ELR (cell line): Measurements from ENCODE around the gene ART4.

Source experiments
- DNase-seq: peaks from one replicate; pipeline ENCODE4 v3.0.0-alpha.2; 2015; ENCODE audit warnings: low read depth

ART4 gene

DNA sequence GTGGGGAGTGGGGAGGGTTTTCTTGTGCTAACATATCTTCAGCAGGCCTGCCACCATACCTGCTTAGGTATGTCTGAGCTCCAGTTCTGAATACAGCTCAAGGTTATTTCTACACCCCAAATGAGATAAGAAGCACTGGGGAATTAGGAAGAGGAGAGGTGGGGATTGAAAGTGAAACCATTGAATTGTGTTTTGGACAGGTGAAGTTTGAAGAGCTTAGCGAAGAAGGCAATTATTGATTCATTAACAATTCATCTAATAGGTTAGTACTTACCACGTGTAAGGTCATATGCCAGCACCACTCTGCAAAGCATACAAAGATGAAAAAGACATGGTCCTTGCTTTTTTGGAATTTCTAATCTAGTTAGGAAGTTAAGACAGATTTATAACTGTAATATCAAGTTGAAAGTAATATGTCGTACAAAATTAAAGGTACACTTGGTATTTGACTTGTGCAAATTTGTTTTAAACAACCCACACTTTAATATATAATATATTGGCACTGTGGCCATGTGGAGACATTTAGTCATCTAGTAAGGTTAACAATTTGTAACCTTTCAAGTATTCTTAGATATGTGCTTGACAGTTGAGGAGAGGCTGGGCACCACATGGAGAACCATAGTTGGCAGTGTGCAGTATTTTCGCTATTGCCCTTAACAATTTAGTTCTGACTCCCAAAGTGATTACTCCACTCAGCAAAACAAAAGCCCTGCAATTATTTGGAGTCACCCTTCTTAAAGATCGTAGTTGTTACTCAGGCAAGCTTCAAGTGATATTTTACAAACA is 33.0 kb downstream of the ART4 start:
- DNase-seq, result no peak

- DNase-seq, result no peak
These were observed 39.5 kb downstream of the ART4 start for GRCh38 chr12:14803830-14804160.

DNA sequence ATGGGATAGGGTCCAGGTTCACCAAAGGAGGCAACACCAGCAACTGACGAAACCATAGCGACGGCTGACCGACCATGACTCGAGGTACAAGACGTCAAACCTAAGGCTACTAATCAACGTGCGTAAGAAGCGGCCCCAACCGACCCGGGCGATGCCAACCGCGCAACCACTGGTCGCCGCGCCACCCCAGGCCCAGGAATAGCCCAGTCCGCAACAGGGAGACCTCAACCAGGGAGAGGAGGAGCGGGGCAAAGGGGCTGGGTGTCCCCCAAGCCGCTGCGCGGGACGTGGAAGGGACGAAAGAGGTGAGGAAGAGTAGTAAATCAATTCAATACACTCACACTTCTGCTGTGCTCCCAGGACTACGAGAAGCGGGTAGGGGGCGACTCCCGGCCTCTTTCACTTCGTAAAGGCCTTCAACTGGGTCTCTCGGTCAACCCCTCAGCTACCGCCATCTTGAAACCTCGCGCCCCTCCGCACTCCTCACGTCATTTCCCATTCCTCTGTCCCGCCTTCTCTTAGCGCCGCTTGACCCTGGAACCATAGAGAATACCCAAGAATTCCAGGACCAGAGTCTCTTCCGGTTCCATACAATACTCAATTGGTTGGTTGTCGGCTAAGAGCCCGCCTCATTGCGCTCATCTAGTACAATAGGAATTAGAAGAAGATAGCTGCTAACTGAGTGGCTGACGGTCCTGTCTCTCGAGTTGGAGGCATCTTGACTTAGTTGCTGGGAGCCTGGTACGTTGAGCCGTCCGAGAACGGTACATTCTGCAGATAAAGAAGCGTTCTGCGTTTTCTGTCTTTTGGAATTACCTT is 40.1 kb downstream of the ART4 start, which contains the start of the genes C12orf60 and WBP11:
Gene C12orf60 (plus strand): TSS at position 660 of the 819 bp plus-strand sequence. CDS start 19,266 bp downstream, outside the sequence.
Gene WBP11 (minus strand): TSS at position 468 of the 819 bp plus-strand sequence. CDS start 2,095 bp downstream, outside the sequence.
- peak; percentile 99 for DNase-seq

GRCh38 chr12:14802721-14803010 is 40.7 kb downstream of the ART4 start:
- no peak for DNase-seq

- no peak for DNase-seq
These were observed 41.1 kb downstream of the ART4 start for GRCh38 chr12:14802247-14802646.

GRCh38 chr12:14795028-14795448 is 48.3 kb downstream of the ART4 start:
- no peak for DNase-seq

DNA sequence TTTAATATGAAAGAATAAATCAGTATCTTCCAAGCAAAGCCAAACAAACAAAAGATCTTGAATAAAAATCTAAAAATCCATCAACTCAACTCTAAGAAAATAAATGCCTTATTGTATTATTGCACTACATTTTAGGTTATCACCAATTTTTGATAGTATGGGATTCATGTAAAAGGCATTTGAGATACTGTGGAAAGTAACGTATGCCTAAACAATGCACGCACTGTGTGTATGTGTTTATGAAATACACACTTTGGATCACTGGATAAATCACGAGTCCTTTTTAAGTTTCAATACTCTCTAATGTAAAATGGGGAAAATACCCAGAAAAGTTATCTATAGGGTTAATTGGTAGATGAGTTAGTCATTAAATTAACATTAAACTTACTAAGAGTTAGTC is 57.8 kb downstream of the ART4 start:
- no peak for DNase-seq

DNA sequence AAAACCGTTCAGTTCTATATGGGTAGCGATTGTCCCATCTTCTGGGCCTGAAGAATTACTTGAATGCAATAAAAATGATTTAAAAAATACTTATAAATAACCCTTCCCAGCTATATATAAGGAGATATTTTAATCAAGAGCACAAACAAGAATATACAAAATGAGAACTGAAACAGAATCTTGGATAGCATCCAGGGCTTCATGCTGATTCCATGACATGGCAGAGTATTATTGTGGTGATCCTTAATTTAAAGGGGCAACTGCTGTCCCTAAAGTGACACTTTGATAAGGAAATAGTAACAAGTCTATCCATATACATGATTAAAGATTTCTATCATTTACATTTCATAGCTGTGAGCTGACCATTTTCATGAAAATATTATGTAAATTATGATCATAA is 58.9 kb downstream of the ART4 start:
- no peak for DNase-seq

GRCh38 chr12:14782756-14783155 is 60.6 kb downstream of the ART4 start:
- no peak for DNase-seq

DNA sequence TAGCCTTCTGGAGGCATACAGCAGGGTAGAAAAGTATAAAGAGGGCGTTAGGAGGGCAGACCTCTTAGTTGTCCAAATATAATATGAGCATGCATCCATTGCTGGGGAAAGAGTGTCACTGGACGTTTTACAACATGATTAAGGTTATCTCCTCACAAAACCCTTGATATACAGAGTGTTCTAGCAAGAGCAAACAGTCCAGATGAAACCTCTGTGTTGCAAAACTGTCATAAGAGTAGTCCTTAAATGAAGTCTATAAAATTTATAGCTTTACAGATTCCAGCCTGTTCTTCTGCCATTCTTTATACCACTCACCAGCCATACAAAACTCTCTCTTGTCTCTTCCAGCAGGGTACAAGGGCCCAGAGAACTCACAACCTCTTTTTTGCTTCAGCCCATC is 61.8 kb downstream of the ART4 start:
- no peak for DNase-seq

DNA sequence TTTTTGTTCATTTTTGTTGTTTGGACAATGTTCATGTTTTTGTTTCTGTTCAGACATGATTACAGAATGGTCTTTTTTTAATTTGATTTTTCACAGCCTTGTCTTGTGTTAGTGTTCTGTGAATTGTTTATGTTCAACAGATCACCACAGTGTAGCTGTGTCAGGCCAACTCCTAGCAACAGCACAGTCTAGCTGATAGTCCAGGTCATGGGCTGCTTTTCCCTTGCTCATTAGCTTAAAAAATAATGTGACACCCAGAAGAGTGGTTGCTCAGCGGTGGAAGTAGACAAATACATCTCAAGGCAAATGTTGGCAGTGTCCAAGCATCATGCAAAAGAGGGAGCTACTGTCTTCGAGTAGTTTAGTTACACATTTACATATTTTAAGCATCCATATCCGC is 62.5 kb downstream of the ART4 start:
- DNase-seq, result no peak

DNA sequence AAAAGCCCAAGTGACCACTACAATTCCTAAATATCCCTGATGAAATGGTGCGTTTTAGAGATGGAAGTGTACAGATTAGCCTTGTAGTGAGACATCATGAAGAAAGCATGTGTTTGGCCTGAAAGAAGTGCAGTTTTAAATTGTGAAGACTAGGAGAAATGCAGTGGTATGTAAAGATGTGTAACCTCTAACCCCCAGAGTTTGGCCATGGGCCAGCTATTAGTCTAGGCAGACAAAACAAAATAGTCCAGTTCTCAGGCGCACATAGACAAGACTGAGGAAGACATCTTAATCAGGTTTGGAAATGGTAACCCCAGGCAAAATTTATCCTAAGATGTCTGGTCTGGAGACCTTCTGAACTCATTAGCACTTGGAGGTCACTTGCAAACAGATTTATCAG is 63.5 kb downstream of the ART4 start:
- no peak for DNase-seq

DNA sequence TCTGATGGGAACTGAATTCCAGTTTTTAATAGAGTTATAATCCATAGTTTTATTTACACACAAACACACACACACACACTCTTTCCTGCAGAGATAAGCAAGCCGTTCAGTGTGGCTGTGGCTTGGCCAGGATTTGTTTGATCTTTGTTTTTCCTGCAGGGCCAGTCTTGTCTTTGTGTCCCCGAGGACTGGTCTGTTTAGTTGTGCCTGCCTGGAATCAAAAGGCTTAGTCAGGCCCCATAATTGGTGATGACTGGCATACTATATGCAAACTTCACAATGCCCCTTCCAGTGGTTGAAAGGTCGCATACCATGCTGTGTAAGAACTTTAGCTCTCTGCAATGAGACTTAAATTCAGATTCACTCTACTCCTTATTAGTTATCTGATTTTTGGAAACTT is 66.1 kb downstream of the ART4 start:
- DNase-seq, result peak; percentile 28

GRCh38 chr12:14776236-14776961 is 66.9 kb downstream of the ART4 start:
- DNase-seq, result peak; percentile 47

DNA sequence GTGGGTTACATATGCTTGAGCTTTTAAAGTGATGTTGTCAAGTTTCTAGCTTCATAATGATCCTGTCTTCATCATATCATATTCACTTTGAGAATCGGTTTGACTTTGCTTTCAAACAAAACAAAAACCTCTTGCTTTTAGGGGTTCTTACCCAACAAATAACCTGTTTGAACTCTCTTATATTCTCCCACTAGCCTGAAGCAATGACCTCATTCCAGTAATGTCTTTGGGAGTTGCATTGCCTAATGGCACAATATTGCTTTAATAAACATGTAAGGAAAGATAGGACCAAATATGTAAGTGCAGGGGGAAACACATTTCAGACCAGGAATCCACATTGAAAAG is 67.7 kb downstream of the ART4 start:
- peak; percentile 56 for DNase-seq
